ENCODE results near the gene ASCL2. TPM values are rescaled to one million over a fixed set of nuclear protein-coding genes. Genes with fewer than 3 reads are reported as not detected.

The ASCL2 gene
- total RNA-seq, 1 experiment from 2014 or later, result not detected

DNA sequence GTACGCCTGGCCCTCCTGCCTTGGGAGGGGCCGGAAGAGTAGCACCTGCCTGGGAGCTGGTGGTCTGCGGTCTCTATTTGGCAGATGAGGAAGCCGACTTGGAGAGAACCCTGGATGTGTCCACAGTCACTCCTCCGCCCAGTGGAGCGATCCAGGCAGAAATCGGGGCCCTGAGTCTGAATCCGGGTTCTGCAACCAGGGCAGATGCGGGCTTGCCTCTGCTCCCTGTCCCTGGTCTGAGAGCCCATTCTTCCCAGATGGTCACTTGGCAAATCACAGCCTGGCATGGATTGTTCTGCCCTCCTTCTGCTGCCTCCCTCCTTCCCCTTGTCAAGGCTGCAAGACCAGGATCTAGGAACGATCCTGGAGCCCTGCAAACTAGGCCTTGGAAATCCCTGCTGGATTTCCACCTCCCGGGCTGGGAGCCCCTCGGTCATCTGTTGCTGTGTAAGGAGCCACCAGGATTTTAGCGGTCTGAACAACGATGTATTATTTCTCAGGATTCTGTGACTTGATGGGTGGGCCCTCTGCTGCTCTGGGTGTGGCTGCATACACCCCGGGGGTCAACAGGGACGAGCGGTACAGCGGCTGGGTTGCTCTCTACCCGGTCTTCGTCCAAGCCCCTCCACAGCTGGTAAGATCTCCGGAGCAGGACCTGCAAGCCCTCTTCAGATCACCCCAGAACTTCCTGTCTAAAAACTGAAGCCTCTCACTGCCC, 2.0 kb upstream of the ASCL2 start:
- DNase-seq (ENCODE audit: low read depth), result no peak

DNA sequence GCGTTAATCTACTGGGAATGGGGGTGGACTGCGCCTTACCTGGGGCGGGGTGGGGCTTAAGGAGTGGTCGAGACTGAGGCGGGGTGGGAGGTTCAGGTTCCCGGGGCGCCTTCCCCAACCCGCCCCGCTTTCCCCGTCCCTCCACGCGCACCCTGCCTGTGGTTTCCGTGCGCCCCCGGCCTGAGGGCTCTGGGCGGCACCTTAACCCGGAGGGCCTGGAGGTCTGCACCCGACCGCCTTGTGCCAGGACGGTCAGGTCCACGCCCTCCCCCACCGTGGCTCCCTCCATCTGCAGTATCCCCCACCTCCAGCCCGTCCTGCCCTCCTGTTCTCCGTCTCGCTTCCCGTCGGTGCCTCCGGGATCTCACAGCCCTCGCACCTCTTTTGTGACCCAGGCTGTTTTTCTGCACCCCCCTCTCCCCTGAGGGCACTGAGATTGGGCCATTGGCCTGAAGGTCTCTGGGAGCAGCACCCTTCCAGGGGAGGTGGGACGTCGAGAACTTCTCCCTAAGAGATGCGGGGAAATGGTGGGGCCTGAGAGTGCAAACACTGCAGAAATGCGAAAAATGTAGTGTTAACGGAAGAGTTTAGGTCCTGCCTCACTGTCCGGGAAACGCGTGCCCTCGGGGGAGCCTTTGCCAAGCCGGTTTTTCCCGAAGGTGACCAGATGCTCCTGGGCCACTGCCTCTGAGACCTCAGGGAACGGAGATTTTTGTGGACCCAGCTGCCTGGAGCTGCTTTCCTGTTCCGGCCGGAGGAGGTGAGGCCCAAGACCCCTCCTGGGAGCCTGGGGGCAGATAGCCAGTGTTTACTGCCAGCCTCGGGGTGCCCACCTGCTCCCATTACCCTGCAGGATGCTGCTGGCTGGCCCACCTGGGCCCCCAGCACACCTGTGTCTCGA, 1.2 kb upstream of the ASCL2 start:
- no peak for DNase-seq (ENCODE audit: low read depth)

DNA sequence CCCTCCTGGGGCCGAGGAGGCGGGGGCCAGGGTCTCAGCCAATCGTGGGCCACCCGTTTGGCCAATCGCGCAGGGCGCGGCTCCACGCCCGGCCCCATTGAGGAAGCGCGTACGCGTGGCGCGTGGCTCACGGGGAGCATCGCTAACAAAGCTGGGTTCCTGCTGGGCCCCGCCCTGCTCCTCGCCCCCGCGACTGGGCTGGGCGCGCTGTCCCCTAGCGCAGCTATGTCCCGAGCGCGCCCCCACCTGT, 614 bp upstream of the ASCL2 start:
- no peak for DNase-seq (ENCODE audit: low read depth)

DNA sequence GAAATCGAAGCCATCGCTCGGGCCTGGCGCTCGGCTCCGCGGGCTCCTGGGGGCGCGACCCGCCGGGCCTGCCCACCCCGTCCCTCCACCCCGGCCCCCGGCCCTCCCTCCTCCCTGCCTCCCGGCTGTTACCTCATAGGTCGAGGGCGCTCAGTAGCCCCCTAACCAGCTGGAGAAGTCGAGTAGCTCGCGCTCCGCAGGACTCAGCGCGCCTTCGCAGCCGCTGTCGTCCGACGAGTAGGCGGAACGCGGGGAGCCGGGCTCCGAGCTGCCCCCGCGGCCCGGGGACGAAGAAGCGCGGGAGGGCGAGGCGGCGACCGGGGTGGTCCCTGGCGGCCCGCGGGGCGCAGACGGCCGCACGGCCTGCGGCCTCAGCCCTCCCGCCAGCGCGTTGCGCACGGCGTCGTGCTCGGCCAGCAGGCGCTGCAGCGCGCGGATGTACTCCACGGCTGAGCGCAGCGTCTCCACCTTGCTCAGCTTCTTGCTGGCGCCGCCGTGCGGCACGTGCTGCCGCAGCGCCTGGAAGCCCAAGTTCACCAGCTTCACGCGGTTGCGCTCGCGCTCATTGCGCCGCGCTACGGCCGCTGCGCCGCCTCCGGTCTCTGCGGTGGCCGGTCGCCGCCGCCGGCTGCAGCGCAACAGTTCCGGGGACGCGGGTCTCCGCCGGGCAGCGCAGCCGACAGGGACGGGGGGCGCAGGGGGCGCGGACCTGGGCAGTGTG, 627 bp downstream of the ASCL2 start:
- no peak for DNase-seq (ENCODE audit: low read depth)

DNA sequence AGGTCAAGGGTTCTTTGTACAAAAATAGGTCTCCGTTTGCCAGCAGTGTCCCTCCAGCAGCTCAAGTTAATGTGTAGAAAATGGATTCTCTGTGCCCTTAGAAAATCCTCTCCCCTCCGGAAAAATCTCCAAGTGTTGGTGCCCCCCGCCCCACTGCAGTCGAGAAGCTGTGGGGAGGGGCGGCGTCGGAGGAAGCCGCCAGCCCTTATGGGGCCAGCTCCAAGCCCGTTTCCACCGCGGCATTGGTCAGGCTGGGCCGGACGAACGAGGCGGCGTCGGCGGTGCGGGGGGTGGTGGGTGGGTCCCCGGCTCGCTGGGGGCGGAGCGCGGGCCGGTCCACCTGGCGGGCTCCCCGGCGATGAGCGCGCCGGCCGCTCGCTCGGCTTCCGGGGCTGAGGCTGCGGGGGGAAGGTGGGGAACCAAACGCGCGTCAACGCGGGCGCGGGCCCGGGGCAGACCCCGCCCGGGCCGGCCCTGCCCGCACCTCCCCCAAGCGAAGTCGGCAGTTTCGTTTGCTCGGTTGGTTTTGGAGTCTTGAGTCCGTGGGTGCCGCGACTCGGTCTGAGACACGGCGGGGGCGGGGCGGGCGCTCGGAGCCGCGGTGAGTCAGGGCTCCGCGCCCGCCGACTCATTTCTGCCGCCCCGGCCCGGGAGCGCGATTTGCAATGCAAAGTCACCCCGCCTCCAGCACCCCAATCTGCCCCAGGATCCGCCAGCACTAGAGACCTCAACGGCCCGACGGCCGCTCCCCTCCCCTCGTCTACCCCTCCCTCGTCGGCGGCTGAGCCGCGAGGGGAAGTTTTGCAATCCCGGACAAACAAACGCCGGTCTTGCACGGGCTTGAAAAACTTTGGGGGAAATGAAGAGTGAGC, 1.4 kb downstream of the ASCL2 start:
- no peak for DNase-seq (ENCODE audit: low read depth)

DNA sequence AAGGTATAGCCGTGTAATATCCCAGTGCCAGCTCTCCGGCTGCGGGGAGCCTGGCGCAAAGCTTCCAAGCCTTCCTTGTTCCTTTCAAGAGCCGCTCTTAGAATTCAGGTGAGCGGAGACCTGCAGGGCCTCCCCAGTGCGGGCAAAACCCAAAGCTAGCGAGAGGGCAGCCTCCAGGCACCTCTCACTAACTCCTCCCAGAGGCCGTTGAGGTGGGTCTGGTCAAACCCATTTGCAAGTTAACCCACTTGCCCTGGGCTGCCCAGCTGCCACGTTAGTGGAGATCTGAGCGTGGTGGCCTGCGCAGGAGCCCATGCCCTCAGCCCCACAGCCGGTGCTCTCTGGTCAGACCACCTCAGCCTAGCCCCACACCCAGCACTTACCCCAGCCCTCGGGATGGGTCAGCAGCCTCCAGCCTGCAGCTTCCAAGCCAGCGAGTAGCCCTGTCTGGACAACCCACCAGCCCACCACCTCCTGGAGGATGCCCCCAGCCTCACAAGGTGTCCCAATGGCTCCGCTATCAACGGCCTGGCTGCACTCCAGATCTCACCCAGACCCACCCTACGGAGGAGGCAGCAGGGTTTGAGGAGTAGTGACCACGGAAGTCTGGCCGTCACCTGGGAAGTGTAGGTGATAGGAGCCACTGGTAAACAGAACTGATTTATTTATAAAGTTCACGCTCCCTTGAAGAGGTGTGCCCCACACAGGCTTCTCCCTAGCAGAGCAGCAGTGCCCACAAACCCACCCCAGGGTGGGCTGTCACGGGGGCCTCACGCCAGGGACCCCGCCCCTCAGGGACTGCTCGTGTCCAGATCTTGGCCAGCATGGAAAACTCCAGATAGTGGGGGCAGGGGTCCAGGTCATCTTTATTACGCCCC, 2.3 kb downstream of the ASCL2 start:
- no peak for DNase-seq (ENCODE audit: low read depth)

DNA sequence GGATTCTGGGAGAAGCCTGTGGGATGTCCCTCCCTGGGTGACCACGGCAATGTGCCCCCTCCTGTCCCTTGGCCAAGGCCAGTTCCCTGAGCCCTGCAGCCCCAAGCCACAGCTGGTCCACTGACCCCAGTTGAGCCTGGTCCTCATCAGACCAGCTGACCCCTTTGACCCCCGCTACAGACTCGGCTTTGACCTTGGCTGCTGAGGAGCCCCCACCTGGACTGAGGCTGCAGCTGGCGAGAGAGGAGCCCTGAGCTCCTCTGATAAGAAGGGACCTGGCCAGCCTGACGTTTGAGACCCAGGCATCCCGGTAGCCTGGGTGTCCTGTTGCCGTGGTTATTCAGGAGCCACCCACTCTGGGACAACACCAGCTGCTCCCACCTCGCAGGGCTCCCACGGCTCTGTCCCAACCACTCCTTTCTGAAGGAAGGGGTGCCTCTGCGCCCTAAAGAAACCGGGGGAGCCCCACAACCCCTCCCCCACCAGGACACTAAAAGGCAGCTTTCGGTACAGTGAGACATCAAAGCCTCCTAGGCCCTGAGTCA, 3.0 kb downstream of the ASCL2 start:
- no peak for DNase-seq (ENCODE audit: low read depth)

DNA sequence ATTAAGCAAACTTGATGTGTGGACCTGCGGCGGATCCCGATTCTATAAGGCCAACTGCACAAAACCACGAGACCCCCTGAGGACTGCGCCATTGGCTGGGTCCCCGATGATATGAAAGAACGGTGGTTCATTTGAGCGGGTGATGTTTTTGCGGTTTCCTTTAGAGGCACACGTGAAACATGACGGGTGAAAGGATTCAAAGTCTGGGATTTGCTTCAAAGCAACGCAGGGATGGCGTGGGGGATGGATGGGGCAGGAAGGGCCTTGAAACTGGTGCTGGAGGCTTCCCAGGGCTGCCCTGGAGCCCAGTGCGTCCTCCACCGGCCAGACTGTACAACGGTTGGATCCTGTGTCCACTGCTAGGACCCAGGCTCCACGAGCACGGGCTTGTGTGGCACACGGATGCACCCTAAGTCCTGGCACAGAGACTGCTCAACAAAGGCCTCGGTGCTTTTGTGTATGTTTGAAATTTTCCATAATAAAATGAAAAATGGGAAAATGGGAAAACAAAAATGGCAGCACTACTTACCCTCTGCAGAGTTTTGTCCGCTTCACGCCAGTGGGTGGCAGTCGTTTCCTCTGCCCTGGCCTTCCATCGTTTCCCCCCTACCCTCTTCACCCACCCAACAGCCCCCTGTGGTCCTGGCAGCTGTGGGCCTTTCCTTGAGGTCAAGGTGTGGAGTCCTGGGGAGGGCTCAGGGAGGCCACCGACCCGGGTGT, 3.6 kb downstream of the ASCL2 start:
- DNase-seq (ENCODE audit: low read depth), result no peak

DNA sequence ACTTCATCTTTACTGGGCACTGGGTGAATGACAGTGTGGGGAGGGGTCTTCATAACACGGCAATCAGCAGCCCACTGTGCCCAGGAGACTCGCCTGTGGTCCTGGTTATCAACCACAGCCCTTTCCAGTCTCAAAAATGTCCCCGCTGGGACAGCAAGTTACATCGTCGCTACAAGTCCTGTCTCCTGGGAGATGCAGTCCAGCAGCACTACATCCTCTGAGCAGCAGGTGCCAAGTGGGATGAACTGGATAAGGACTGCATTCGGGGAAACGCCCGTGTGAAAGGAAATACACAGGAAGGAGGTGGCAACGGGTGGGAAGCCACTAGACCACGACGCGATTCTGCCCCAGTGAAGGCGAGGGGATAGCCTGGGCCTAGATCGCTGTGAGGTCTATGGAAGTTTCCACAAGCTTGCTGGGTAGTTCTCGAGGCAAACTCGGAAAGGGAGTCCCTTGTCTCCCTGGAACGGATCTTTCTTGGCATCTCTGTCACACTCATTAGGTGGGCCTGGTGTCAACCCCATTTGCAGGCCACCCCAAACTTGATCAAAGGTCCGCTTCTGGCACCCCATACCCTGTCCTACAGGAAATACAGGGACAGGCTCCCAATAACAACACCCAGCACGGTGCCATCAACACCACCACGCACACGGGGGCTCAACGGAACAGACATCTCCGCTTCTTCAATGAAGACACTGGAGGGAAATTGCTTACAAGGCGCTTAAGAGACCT, 4.4 kb downstream of the ASCL2 start:
- no peak for DNase-seq (ENCODE audit: low read depth)

DNA sequence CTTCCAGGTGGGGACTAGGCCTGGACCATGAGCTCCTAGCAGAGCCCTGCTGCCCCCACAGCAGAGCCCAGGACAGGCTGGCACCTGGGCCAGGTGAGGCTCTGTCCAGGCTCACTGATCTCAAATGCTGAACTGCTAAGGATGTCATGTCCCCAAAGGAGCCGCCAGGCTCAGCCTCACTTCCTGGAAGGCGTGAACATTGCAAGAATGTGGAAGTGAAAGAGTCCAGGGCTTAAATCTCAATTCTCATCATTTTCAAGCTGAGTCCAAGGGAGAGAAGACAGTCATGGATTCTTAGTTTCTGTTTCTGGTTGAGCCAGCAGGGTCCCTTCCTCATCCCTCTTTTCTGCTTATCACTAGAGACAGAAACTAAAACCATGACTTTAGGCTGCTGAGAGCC, 5.0 kb downstream of the ASCL2 start:
- DNase-seq (ENCODE audit: low read depth), result no peak

DNA sequence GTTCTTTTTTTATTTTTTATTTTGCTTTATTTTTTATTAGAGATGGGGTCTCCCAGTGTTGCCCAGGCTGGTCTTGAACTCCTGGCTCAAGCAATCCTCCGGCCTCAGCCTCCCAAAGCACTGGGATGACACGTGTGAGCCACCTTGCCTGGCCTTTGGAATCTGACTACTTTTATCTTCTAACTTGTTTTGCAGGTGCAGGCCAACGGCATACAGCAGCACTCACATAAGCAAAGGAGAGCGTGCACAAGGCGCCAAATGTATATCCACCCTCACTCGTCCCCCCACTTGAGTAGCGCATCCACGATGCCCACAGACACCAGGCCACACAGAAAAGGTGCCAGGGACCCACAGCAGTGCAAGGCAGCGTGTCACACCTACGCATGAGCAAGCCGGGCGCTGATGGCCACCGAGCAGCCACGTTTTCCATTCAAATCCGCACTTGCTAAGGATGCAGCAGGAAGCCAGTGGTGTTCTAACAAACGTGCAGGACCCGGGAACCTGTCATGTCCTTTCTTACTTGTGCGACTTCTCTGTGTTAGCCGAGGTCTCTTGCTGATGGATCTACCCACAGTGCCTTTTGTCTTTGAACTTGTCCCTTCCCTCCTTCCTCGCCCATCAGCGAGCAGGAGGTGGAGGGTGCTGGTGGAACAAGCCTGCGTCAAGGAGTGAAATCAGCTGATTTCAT, 5.9 kb downstream of the ASCL2 start:
- no peak for DNase-seq (ENCODE audit: low read depth)

DNA sequence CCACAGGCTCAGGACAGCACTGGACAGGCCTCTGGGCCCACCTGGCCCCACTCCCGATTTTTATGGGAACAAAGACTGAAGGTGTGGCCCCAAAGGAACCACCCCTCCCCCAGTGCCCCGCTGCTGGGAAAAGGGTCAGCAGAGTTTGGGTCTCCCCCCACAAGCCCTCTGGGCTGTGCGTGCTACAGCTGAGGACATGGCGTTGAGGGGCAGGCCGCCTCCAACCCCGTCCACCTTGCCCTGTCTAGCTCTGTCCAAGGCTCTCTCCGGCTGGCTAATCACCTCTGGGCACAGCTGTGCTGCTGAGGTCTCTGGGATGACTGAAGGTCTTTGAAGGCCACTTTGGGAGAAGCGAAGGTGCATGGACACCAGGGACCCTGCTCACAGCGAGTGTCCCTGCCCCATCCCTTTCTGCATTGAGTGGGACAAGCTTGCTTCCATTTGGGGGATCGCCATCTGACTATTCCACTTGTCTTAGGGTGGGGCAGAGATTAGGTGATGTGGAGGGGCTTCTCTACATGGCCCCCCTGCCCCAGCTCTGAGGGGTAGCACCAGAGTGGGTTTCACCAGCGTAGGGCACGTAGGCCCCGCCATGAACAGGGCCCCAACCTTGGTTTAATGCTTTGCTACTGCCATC, 6.5 kb downstream of the ASCL2 start:
- DNase-seq (ENCODE audit: low read depth), result no peak

DNA sequence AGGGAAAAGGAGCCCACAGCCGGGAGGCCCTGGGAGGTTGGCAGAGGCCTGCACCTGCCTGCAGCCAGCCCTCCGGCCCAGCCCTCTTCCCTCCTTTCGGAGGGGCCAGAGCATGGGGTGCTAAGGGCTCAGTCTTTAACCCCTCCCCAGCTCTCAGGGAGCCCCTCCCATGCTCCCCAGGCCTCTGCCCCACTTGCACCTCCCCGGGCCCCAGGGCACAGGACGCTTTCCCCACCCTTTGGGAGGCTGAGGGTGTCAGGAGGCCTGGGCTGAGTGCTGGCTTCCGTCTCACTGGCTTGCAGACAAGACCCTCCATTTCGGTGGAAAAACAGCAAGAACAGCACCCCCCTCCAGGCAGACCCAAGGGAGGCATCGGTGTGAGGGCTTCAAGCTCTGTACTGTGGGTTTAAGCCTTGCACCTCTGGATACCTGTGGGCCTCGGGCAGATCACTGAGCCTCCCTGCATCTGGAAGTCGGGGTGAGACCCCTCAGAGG, 7.3 kb downstream of the ASCL2 start:
- no peak for DNase-seq (ENCODE audit: low read depth)

DNA sequence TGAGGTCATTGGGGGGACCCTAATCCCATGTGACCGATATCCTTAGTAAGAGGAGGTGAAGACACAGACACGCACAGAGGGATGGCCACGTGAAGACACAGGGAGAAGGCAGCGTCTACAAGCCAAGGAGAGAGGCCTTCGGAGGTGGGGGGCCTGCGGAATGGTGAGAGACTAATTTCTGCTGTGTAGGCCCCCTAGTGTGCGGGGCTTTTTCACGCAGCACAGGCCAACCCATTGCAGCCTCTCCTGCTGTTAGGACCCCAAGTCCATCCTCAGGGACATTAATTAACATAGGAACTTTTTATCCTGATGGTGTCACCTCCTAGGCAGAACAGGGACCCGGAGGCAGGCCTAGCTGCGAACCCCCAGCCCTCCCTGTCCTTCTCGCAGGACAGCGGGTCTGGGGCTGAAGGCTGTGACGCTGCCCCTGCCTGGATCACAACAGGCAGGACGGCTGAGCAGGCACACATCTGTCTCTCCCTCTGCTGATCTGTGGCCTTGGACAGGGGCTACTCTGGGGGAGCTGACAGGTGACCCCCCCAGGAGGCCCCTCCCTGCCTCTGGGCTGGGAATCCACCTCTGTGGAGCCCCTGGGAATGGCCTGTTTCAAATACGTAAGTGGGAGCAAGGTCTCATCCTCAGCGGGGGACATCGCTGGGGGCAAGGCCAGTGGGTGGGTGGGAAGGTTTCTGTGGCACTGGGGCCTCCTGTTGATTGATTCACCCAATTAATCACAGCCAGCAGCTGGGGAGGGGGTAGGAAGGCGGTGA, 7.9 kb downstream of the ASCL2 start:
- no peak for DNase-seq (ENCODE audit: low read depth)

DNA sequence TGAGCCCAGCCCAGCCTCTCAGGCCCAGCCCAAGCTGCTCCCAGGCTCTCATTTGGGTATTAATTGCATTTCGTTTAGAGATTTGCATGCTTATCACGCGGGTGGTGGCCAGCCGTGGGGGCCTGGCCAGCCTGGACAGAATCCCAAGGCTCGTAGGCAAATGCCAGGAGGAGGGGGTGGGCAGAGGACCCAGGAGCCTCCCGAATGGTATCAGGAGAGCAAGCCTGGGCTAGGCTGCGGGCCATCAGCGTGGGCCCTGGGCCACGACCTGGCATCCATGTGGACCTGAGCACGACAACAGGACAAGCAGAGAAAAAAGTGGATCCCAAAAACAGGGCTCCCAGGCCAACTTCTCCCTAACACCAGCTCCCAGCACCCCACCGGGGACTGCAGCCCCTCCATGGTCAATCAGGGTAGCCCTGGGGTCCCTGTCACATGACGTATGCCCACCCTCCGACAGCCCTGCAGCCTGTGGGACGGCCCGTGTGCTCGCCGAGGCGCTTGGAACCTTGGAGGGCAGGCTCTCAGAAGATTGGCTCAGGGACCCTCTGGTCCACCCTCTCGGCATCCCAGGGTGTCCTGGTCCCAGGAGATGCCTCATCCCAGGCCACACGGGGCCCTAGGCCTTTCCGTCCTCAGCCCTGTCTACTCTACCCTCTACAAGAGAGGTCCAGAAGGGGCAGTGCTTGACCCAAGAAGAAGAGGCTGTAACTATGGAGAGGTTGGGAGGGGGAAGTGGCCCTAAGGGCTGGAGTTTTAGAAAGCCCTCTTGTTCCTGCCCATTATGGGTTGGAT, 8.8 kb downstream of the ASCL2 start:
- no peak for DNase-seq (ENCODE audit: low read depth)

All from M059J (cell line).